ENCODE data around the gene NR1H2. TPM values are rescaled to one million over a fixed set of nuclear protein-coding genes. Genes with fewer than 3 reads are reported as not detected.

Gene NR1H2
- total and polyA plus RNA-seq, 8 donors, result 47.4 to 241 (median 68.0) TPM

DNA sequence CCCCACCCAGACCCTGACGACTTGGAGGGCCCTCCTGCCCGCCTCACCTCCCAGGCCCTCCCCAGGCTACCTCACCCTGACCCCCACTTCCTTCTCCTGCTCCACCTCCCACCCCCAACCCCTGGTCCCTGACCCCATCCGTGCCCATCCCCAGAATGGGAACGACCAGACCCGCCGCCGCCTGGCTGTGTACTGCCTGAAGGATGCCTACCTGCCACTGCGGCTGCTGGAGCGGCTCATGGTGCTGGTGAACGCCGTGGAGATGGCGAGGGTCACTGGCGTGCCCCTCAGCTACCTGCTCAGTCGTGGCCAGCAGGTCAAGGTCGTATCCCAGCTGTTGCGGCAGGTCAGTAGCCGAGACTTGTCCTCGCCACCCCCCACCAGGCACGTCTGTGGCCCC, 30.6 kb downstream of the NR1H2 start:
- DNase-seq, result no peak
- H3K36me3 ChIP-seq, result peaks cover 3 to 86% (median 70%) of the 10 kb centered on the region in 4 donors
- H3K4me1 ChIP-seq, result no peaks in the 10 kb centered on the region
- WGBS, 5 donors, result 96 to 97% (median 97%) methylated on average over 13 to 19 of the region's 19 CpGs
- TF ChIP-seq, protein P1, sequence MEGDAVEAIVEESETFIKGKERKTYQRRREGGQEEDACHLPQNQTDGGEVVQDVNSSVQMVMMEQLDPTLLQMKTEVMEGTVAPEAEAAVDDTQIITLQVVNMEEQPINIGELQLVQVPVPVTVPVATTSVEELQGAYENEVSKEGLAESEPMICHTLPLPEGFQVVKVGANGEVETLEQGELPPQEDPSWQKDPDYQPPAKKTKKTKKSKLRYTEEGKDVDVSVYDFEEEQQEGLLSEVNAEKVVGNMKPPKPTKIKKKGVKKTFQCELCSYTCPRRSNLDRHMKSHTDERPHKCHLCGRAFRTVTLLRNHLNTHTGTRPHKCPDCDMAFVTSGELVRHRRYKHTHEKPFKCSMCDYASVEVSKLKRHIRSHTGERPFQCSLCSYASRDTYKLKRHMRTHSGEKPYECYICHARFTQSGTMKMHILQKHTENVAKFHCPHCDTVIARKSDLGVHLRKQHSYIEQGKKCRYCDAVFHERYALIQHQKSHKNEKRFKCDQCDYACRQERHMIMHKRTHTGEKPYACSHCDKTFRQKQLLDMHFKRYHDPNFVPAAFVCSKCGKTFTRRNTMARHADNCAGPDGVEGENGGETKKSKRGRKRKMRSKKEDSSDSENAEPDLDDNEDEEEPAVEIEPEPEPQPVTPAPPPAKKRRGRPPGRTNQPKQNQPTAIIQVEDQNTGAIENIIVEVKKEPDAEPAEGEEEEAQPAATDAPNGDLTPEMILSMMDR (IDR thresholded peaks at IDR 0.05), result no peak
- TF ChIP-seq POLR2AphosphoS5 (IDR thresholded peaks at IDR 0.05) (no peak), EP300 (IDR thresholded peaks at IDR 0.05) (no peak), POLR2A (IDR thresholded peaks at IDR 0.05) (no peak)
- H3K27ac ChIP-seq, result no peak overlapping the region
- no peaks in the 10 kb centered on the region for H3K9me3 ChIP-seq
- H3K4me3 ChIP-seq, result no peak overlapping the region
- intact Hi-C loops (cut with DNase I; ENCODE audit: low total_unique reads), result no loop called here
- H3K27me3 ChIP-seq, result no peaks in the 10 kb centered on the region

DNA sequence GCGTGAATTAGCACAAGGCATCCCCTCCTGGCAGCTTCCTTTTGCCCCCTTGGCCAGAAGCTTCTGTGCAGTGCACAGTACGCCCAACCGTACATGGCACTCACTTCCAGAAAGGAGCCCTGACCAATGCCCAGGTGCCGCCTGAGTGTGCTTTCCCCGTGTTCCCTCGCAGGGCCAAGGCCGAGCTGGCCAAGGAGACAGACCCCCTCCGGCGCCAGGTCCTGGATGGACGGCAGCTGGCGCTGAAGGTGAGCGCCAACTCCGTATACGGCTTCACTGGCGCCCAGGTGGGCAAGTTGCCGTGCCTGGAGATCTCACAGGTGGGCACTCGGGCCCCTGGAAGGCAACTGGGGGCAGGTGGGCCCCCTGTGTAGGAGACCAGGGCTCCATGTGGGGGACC, 33.1 kb downstream of the NR1H2 start:
- peaks cover 0 to 67% (median 46%) of the 10 kb centered on the region in 4 donors for H3K36me3 ChIP-seq
- no peaks in the 10 kb centered on the region for H3K4me1 ChIP-seq
- no peak for DNase-seq
- no peak for TF ChIP-seq POLR2AphosphoS5 (IDR thresholded peaks at IDR 0.05)
- TF ChIP-seq EP300 (IDR thresholded peaks at IDR 0.05), result no peak
- TF ChIP-seq POLR2A (IDR thresholded peaks at IDR 0.05), result no peak
- TF ChIP-seq, protein P1 (IDR thresholded peaks at IDR 0.05), result no peak
- H3K9me3 ChIP-seq, result no peaks in the 10 kb centered on the region
- H3K27ac ChIP-seq, result no peak overlapping the region
- intact Hi-C loops (cut with DNase I; ENCODE audit: low total_unique reads), result no loop called here
- H3K27me3 ChIP-seq, result no peaks in the 10 kb centered on the region
- no peak overlapping the region for H3K4me3 ChIP-seq
- 95 to 100% (median 96%) methylated on average over 1 to 17 of the region's 17 CpGs for WGBS, 5 donors

DNA sequence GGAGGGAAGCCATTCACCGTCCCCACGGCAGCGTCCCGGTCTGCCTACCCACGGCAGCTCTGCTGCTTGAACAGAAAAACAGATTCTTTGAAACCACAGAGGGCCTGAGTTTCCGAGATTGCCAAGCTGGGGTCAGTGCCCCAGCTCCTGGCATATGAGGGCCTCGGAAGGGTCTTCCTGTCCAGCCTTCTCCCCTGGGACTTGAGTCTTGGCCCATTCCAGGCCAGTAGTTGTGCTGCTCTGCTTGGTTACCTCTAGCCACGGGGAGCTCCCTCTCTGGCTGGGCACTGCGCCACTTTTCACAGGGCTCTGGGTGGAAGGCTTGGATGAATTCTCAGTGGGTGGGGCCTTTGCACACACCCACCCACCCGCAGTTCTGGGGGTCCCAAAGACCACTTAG, 33.9 kb downstream of the NR1H2 start:
- peaks cover 0 to 66% (median 46%) of the 10 kb centered on the region in 4 donors for H3K36me3 ChIP-seq
- no peak overlapping the region for H3K4me3 ChIP-seq
- H3K27ac ChIP-seq, result no peak overlapping the region
- H3K4me1 ChIP-seq, result peaks cover 0 to 6% (median 0%) of the 10 kb centered on the region in 4 donors
- WGBS, 5 donors, result 87 to 94% (median 92%) methylated on average over 7 to 10 of the region's 10 CpGs
- intact Hi-C loops (cut with DNase I; ENCODE audit: low total_unique reads), result no loop called here
- TF ChIP-seq EP300 (IDR thresholded peaks at IDR 0.05), result no peak
- no peak for TF ChIP-seq POLR2AphosphoS5 (IDR thresholded peaks at IDR 0.05)
- TF ChIP-seq POLR2A (IDR thresholded peaks at IDR 0.05), result no peak
- TF ChIP-seq, protein P1 (IDR thresholded peaks at IDR 0.05), result no peak
- no peaks in the 10 kb centered on the region for H3K9me3 ChIP-seq
- no peaks in the 10 kb centered on the region for H3K27me3 ChIP-seq
- no peak for DNase-seq

DNA sequence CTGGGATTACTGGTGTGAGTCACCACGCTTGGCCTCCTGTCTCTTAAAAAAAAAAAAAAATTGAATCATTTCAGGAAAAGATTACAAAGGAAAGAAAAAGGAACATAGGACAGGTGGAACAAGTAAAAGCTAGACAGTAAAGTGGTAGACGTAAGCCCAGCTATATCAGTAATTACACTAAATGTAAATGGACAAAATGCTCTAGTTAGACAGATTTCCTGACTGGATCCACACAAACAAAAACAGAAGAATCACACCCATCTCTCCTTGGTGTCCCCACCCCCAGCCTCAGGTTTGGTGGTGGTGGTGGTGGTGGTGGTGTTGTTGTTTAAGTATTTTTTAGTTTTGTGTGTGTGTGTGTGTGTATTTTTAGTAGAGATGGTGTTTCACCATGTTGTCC, 36.2 kb downstream of the NR1H2 start:
- TF ChIP-seq, protein P1 (IDR thresholded peaks at IDR 0.05), result no peak
- TF ChIP-seq POLR2AphosphoS5 (IDR thresholded peaks at IDR 0.05), result no peak
- no peak for TF ChIP-seq POLR2A (IDR thresholded peaks at IDR 0.05)
- TF ChIP-seq EP300 (IDR thresholded peaks at IDR 0.05), result no peak
- no peak for DNase-seq
- Histone ChIP-seq H3K36me3 (peaks cover 0 to 44% (median 27%) of the 10 kb centered on the region in 4 donors), H3K9me3 (no peaks in the 10 kb centered on the region), H3K27me3 (peaks cover 0 to 14% (median 6%) of the 10 kb centered on the region in 3 donors), H3K27ac (no peak overlapping the region), H3K4me1 (peaks cover 0 to 25% (median 8%) of the 10 kb centered on the region in 4 donors), H3K4me3 (no peak overlapping the region)
- intact Hi-C loops (cut with DNase I; ENCODE audit: low total_unique reads), result no loop called here
- 93 to 100% (median 98%) methylated on average over 2 of the region's 2 CpGs for WGBS, 5 donors
